GM23338 (cell line): ENCODE measurements around the gene DESI1. TPM values are rescaled to one million over a fixed set of nuclear protein-coding genes. Genes with fewer than 3 reads are reported as not detected.

ENCODE experiments used
- ATAC-seq: fragments of 200-7000 bp; cut with Tn5 transposase; 3 replicates; pipeline ENCODE4 v1.9.1; 2020
- DNase-seq: peaks from one replicate; pipeline ENCODE4 v3.0.0-alpha.2; 2015; ENCODE audit warnings: low spot score
- H2AFZ ChIP-seq: fragments of 200-600 bp; sonication (generic); 2 replicates; pipeline ENCODE4 v1.8.0; 2016; ENCODE audit warnings: antibody characterized with exemption, mild to moderate bottlenecking, moderate library complexity
- H3F3A ChIP-seq: fragments of 200-600 bp; sonication (generic); replicated peaks from 2 replicates; pipeline ENCODE4 v1.8.0; 2017; ENCODE audit warnings: antibody characterized with exemption, mixed run types, low read depth
- H3K27ac ChIP-seq: fragments of 200-600 bp; sonication (generic); 2 replicates; pipeline ENCODE4 v1.6.1; 2016; ENCODE audit warnings: low read depth
- H3K27me3 ChIP-seq: fragments of 200-600 bp; sonication (generic); 2 replicates; pipeline ENCODE4 v1.8.0; 2016; ENCODE audit warnings: mild to moderate bottlenecking, mixed run types, moderate library complexity; ENCODE audit not compliant: insufficient read depth
- H3K36me3 ChIP-seq: fragments of 200-600 bp; sonication (generic); 2 replicates; pipeline ENCODE4 v1.8.0; 2016; ENCODE audit warnings: mild to moderate bottlenecking; ENCODE audit not compliant: insufficient read depth
- H3K4me1 ChIP-seq: fragments of 200-600 bp; sonication (generic); 2 replicates; pipeline ENCODE4 v1.8.0; 2016; ENCODE audit warnings: mild to moderate bottlenecking, moderate library complexity; ENCODE audit not compliant: insufficient read depth
- H3K4me2 ChIP-seq: fragments of 200-600 bp; sonication (generic); 2 replicates; pipeline ENCODE4 v1.7.1; 2017; ENCODE audit warnings: mixed run types
- H3K4me3 ChIP-seq: fragments of 200-600 bp; sonication (generic); 2 replicates; pipeline ENCODE4 v1.6.1; 2016; ENCODE audit warnings: mixed run types
- H3K79me2 ChIP-seq: fragments of 200-600 bp; sonication (generic); replicated peaks from 2 replicates; pipeline ENCODE4 v1.8.0; 2017; ENCODE audit warnings: mild to moderate bottlenecking; ENCODE audit not compliant: insufficient read depth
- H3K9me2 ChIP-seq: fragments of 200-600 bp; sonication (generic); 2 replicates; pipeline ENCODE4 v1.8.0; 2017; ENCODE audit not compliant: insufficient read depth
- H4K20me1 ChIP-seq: fragments of 200-600 bp; sonication (generic); replicated peaks from 2 replicates; pipeline ENCODE4 v1.8.0; 2017; ENCODE audit warnings: mild to moderate bottlenecking; ENCODE audit not compliant: insufficient read depth
- H3K27ac Mint-ChIP-seq: 2 replicates; pipeline ENCODE4 v1.8.0; 2020; ENCODE audit warnings: inconsistent platforms, mild to moderate bottlenecking, moderate library complexity, mixed read lengths
- H3K27me3 Mint-ChIP-seq: 3 replicates; pipeline ENCODE4 v1.8.0; 2022; ENCODE audit warnings: low read depth, mild to moderate bottlenecking, moderate library complexity, mixed read lengths, inconsistent platforms; ENCODE audit not compliant: insufficient read depth, poor library complexity
- H3K36me3 Mint-ChIP-seq: 3 replicates; pipeline ENCODE4 v1.8.0; 2021; ENCODE audit warnings: low read depth, mild to moderate bottlenecking, inconsistent platforms, moderate library complexity, mixed read lengths
- H3K4me1 Mint-ChIP-seq: 3 replicates; pipeline ENCODE4 v1.8.0; 2020; ENCODE audit warnings: mild to moderate bottlenecking, inconsistent platforms, mixed read lengths
- H3K4me3 Mint-ChIP-seq: 3 replicates; pipeline ENCODE4 v1.8.0; 2021; ENCODE audit warnings: moderate library complexity, mild to moderate bottlenecking, inconsistent platforms, mixed read lengths
- H3K9me3 Mint-ChIP-seq: 3 replicates; pipeline ENCODE4 v1.8.0; 2020; ENCODE audit warnings: moderate library complexity, mild to moderate bottlenecking, inconsistent platforms, mixed read lengths
- CREB1 ChIP-seq: fragments of 250-450 bp; sonication (Bioruptor Pico); IDR thresholded peaks from 2 replicates; pipeline ENCODE4 v1.5.0; 2020; ENCODE audit warnings: low read depth, mild to moderate bottlenecking, moderate library complexity
- CTCF ChIP-seq, 2 experiments: fragments of 200-600 bp in 1 of 2; sonication (generic) in 1 of 2; conservative IDR thresholded peaks; 2 replicates each; pipeline versions ENCODE4 v1.5.1 to v1.6.1; 2016 to 2017; ENCODE audit warnings: antibody characterized with exemption in 2 of 2, low read depth in 2 of 2, mild to moderate bottlenecking in 2 of 2, moderate library complexity in 1 of 2
- ETS1 ChIP-seq: IDR thresholded peaks from 2 replicates; pipeline ENCODE4 v1.6.1; 2016; ENCODE audit warnings: antibody characterized with exemption
- EZH2 ChIP-seq: fragments of 200-600 bp; sonication (generic); IDR thresholded peaks from one replicate; pipeline ENCODE4 v1.8.0; 2017; ENCODE audit warnings: antibody characterized with exemption, mild to moderate bottlenecking, low read depth; ENCODE audit not compliant: unreplicated experiment
- EZH2phosphoT487 ChIP-seq: fragments of 200-600 bp; sonication (generic); IDR thresholded peaks from one replicate; pipeline ENCODE4 v1.8.1; 2018; ENCODE audit warnings: antibody characterized with exemption; ENCODE audit not compliant: unreplicated experiment
- JUNB ChIP-seq: IDR thresholded peaks from one replicate; pipeline ENCODE4 v1.6.1; 2016; ENCODE audit warnings: antibody characterized with exemption; ENCODE audit not compliant: unreplicated experiment
- NANOG ChIP-seq: IDR thresholded peaks from 2 replicates; pipeline ENCODE4 v1.6.1; 2016; ENCODE audit warnings: antibody characterized with exemption, borderline replicate concordance
- POLR2AphosphoS5 ChIP-seq: IDR thresholded peaks from 2 replicates; pipeline ENCODE4 v1.6.1; 2016; ENCODE audit warnings: antibody characterized with exemption, low read depth
- REST ChIP-seq: IDR thresholded peaks from one replicate; pipeline ENCODE4 v1.6.1; 2018; ENCODE audit warnings: antibody characterized with exemption; ENCODE audit not compliant: unreplicated experiment
- STAT1 ChIP-seq: IDR thresholded peaks from one replicate; pipeline ENCODE4 v1.6.1; 2016; ENCODE audit warnings: antibody characterized with exemption; ENCODE audit not compliant: unreplicated experiment
- ZNF114 ChIP-seq: fragments of 250-450 bp; sonication (Bioruptor Pico); IDR thresholded peaks from 2 replicates; pipeline ENCODE4 v1.5.0; 2020; ENCODE audit warnings: mild to moderate bottlenecking, moderate library complexity
- ZNF331 ChIP-seq: fragments of 250-450 bp; sonication (Bioruptor Pico); IDR thresholded peaks from 2 replicates; pipeline ENCODE4 v1.5.0; 2020; ENCODE audit warnings: low read depth, mild to moderate bottlenecking, moderate library complexity
- polyA plus RNA-seq: library from polyadenylated mRNA; unstranded; fragments of >200 nt; fragmentation: Nextera tagmentation; extraction: Ambion mirVana; gene quantifications from 2 replicates; pipeline ENCODE4 v1.2.1, GENCODE V29; 2016
- total RNA-seq: library from RNA; depleted of rRNA; stranded (reverse); fragments of >200 nt; shearing (Covaris generic); gene quantifications from 2 replicates; pipeline ENCODE4 v1.2.3, GENCODE V29; 2014
- TF ChIP-seq, protein P1 (sequence below): fragments of 250-450 bp; sonication (Bioruptor Pico); IDR thresholded peaks from 2 replicates; pipeline ENCODE4 v1.5.0; 2020; ENCODE audit warnings: mild to moderate bottlenecking, moderate library complexity

DESI1 gene
- total and polyA plus RNA-seq, 2 experiments from 2014 or later: 33.7 to 53.8 TPM

DNA sequence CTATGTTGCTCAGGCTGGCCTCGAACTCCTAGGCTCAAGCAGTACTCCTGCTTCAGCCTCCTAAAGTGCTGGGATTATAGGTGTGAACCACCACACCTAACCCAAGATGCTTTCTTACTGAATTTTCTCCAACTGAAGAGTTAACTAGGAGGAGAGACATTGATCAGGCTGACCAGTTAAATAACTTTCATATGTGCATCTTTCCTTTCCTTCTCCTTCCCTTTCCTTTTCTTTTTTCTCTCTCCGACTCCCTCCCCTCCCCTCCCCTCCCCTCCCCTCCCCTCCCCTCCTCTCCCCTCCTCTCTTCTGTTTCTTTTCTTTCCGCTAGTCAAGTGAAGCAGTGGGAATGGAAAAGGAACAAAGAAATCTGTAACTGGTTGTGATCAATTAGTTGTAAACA is 26.9 kb upstream of the DESI1 start:
- ATAC-seq (no peak), DNase-seq (no peak)
- Histone ChIP-seq H3K36me3 (peaks cover 69% of the 10 kb centered on the region), H3K4me3 (no peak overlapping the region), H3K79me2 (peaks cover 29% of the 10 kb centered on the region), H2AFZ (no peak overlapping the region), H3K4me1 (no peaks in the 10 kb centered on the region), H3K4me2 (no peak overlapping the region), H3F3A (0 out of 2 replicates have a peak, but pooled peaks cover 2% of the 10 kb centered on the region), H3K27ac (no peak overlapping the region), H3K9me2 (no peaks in the 10 kb centered on the region), H3K27me3 (no peaks in the 10 kb centered on the region), H4K20me1 (peaks cover 38% of the 10 kb centered on the region)
- no peak overlapping the region for H3K4me3 Mint-ChIP-seq
- no peaks in the 10 kb centered on the region for H3K4me1 Mint-ChIP-seq
- no peaks in the 10 kb centered on the region for H3K9me3 Mint-ChIP-seq
- H3K27me3 Mint-ChIP-seq: no peaks in the 10 kb centered on the region
- H3K27ac Mint-ChIP-seq: no peak overlapping the region
- peaks cover 84% of the 10 kb centered on the region for H3K36me3 Mint-ChIP-seq
- TF ChIP-seq NANOG (no peak), REST (no peak), EZH2 (no peak), CTCF (conservative IDR thresholded peaks at IDR 0.05; ENCODE audit: low read depth in 2 of 2) (no peak), EZH2phosphoT487 (no peak), ETS1 (no peak), POLR2AphosphoS5 (no peak), ZNF114 (CRISPR knock-in tag) (no peak), CREB1 (CRISPR knock-in tag) (no peak), STAT1 (no peak), JUNB (no peak), ZNF331 (CRISPR knock-in tag) (no peak)
- TF ChIP-seq, protein P1, sequence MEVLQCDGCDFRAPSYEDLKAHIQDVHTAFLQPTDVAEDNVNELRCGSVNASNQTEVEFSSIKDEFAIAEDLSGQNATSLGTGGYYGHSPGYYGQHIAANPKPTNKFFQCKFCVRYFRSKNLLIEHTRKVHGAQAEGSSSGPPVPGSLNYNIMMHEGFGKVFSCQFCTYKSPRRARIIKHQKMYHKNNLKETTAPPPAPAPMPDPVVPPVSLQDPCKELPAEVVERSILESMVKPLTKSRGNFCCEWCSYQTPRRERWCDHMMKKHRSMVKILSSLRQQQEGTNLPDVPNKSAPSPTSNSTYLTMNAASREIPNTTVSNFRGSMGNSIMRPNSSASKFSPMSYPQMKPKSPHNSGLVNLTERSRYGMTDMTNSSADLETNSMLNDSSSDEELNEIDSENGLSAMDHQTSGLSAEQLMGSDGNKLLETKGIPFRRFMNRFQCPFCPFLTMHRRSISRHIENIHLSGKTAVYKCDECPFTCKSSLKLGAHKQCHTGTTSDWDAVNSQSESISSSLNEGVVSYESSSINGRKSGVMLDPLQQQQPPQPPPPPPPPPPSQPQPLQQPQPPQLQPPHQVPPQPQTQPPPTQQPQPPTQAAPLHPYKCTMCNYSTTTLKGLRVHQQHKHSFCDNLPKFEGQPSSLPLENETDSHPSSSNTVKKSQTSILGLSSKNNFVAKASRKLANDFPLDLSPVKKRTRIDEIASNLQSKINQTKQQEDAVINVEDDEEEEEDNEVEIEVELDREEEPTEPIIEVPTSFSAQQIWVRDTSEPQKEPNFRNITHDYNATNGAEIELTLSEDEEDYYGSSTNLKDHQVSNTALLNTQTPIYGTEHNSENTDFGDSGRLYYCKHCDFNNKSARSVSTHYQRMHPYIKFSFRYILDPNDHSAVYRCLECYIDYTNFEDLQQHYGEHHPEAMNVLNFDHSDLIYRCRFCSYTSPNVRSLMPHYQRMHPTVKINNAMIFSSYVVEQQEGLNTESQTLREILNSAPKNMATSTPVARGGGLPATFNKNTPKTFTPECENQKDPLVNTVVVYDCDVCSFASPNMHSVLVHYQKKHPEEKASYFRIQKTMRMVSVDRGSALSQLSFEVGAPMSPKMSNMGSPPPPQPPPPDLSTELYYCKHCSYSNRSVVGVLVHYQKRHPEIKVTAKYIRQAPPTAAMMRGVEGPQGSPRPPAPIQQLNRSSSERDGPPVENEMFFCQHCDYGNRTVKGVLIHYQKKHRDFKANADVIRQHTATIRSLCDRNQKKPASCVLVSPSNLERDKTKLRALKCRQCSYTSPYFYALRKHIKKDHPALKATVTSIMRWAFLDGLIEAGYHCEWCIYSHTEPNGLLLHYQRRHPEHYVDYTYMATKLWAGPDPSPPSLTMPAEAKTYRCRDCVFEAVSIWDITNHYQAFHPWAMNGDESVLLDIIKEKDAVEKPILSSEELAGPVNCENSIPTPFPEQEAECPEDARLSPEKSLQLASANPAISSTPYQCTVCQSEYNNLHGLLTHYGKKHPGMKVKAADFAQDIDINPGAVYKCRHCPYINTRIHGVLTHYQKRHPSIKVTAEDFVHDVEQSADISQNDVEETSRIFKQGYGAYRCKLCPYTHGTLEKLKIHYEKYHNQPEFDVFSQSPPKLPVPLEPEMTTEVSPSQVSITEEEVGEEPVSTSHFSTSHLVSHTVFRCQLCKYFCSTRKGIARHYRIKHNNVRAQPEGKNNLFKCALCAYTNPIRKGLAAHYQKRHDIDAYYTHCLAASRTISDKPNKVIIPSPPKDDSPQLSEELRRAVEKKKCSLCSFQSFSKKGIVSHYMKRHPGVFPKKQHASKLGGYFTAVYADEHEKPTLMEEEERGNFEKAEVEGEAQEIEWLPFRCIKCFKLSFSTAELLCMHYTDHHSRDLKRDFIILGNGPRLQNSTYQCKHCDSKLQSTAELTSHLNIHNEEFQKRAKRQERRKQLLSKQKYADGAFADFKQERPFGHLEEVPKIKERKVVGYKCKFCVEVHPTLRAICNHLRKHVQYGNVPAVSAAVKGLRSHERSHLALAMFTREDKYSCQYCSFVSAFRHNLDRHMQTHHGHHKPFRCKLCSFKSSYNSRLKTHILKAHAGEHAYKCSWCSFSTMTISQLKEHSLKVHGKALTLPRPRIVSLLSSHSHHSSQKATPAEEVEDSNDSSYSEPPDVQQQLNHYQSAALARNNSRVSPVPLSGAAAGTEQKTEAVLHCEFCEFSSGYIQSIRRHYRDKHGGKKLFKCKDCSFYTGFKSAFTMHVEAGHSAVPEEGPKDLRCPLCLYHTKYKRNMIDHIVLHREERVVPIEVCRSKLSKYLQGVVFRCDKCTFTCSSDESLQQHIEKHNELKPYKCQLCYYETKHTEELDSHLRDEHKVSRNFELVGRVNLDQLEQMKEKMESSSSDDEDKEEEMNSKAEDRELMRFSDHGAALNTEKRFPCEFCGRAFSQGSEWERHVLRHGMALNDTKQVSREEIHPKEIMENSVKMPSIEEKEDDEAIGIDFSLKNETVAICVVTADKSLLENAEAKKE (CRISPR knock-in tag): no peak
